ENCODE data around the gene CPNE5. TPM values are rescaled to one million over a fixed set of nuclear protein-coding genes. Genes with fewer than 3 reads are reported as not detected.

Gene CPNE5
- total RNA-seq, 6 experiments from 2014 or later = 0.12 to 0.37 (median 0.26) TPM; not detected in 2

GRCh38 chr6:36716476-36717093 lies 122.7 kb downstream of the CPNE5 start:
- H3K27ac Mint-ChIP-seq = no peak overlapping the region
- peaks cover 5% of the 10 kb centered on the region for H3K4me1 Mint-ChIP-seq (ENCODE audit: low read depth)
- H3K9me3 Mint-ChIP-seq = no peaks in the 10 kb centered on the region
- no peak for TF ChIP-seq CTCF (IDR thresholded peaks at IDR 0.05)
- DNase-seq = no peak
- no peaks in the 10 kb centered on the region for H3K36me3 Mint-ChIP-seq (ENCODE audit: low read depth)
- H3K4me3 Mint-ChIP-seq = no peak overlapping the region
- peaks cover 5% of the 10 kb centered on the region for H3K27me3 Mint-ChIP-seq (ENCODE audit: insufficient read depth)

- Mint-ChIP-seq H3K4me3 (no peak overlapping the region), H3K36me3 (ENCODE audit: low read depth) (no peaks in the 10 kb centered on the region), H3K9me3 (no peaks in the 10 kb centered on the region), H3K27me3 (ENCODE audit: insufficient read depth) (peaks cover 5% of the 10 kb centered on the region), H3K4me1 (ENCODE audit: low read depth) (peaks cover 8% of the 10 kb centered on the region), H3K27ac (no peak overlapping the region)
- DNase-seq = no peak
- TF ChIP-seq CTCF (IDR thresholded peaks at IDR 0.05) = no peak
Measured at GRCh38 chr6:36715469-36715868, 123.8 kb downstream of the CPNE5 start.

GRCh38 chr6:36714511-36714910 lies 124.7 kb downstream of the CPNE5 start:
- peaks cover 8% of the 10 kb centered on the region for H3K4me1 Mint-ChIP-seq (ENCODE audit: low read depth)
- no peaks in the 10 kb centered on the region for H3K36me3 Mint-ChIP-seq (ENCODE audit: low read depth)
- no peak overlapping the region for H3K27ac Mint-ChIP-seq
- H3K27me3 Mint-ChIP-seq (ENCODE audit: insufficient read depth) = peaks cover 9% of the 10 kb centered on the region
- H3K9me3 Mint-ChIP-seq = no peaks in the 10 kb centered on the region
- no peak for DNase-seq
- H3K4me3 Mint-ChIP-seq = no peak overlapping the region
- no peak for TF ChIP-seq CTCF (IDR thresholded peaks at IDR 0.05)

- H3K27me3 Mint-ChIP-seq (ENCODE audit: insufficient read depth) = peaks cover 10% of the 10 kb centered on the region
- DNase-seq = no peak
- no peak for TF ChIP-seq CTCF (IDR thresholded peaks at IDR 0.05)
- H3K27ac Mint-ChIP-seq = no peak overlapping the region
- H3K4me1 Mint-ChIP-seq (ENCODE audit: low read depth) = peaks cover 8% of the 10 kb centered on the region
- no peaks in the 10 kb centered on the region for H3K9me3 Mint-ChIP-seq
- no peak overlapping the region for H3K4me3 Mint-ChIP-seq
- H3K36me3 Mint-ChIP-seq (ENCODE audit: low read depth) = no peaks in the 10 kb centered on the region
Measured at GRCh38 chr6:36713846-36714245, 125.4 kb downstream of the CPNE5 start.

GRCh38 chr6:36712816-36713215 lies 126.4 kb downstream of the CPNE5 start:
- Mint-ChIP-seq H3K27me3 (ENCODE audit: insufficient read depth) (peaks cover 10% of the 10 kb centered on the region), H3K9me3 (no peaks in the 10 kb centered on the region), H3K27ac (no peak overlapping the region), H3K36me3 (ENCODE audit: low read depth) (no peaks in the 10 kb centered on the region), H3K4me3 (no peak overlapping the region), H3K4me1 (ENCODE audit: low read depth) (peaks cover 8% of the 10 kb centered on the region)
- no peak for DNase-seq
- TF ChIP-seq CTCF (IDR thresholded peaks at IDR 0.05) = no peak
